MG63 (cell line): ENCODE measurements around the gene PTPRG. TPM values are rescaled to one million over a fixed set of nuclear protein-coding genes. Genes with fewer than 3 reads are reported as not detected.
"Not testable (repeated sequence)": the region's sequence is repeated elsewhere in the genome, so short reads cannot be mapped to it uniquely, and the experiment has no call there.

Experiments
- DNase-seq: peaks from one replicate; pipeline ENCODE4 v3.0.0-alpha.2; 2020
- H3K27me3 ChIP-seq: fragments of 250-450 bp; sonication (Bioruptor Pico); 2 replicates; pipeline ENCODE4 v1.5.1; 2020; ENCODE audit warnings: mild to moderate bottlenecking, moderate library complexity
- H3K36me3 ChIP-seq: fragments of 250-450 bp; sonication (Bioruptor Pico); 2 replicates; pipeline ENCODE4 v1.5.1; 2020; ENCODE audit warnings: mild to moderate bottlenecking, moderate library complexity
- H3K4me3 ChIP-seq: fragments of 250-450 bp; sonication (Bioruptor Pico); 2 replicates; pipeline ENCODE4 v1.5.1; 2020; ENCODE audit warnings: mild to moderate bottlenecking, moderate library complexity
- H3K9me3 ChIP-seq: fragments of 250-450 bp; sonication (Bioruptor Pico); 2 replicates; pipeline ENCODE4 v1.5.1; 2020; ENCODE audit warnings: mild to moderate bottlenecking, moderate library complexity
- total RNA-seq: library from RNA; depleted of rRNA; stranded (reverse); fragments of >200 nt; shearing (Covaris generic); gene quantifications from 2 replicates; pipeline ENCODE4 v1.2.3, GENCODE V29; 2014; ENCODE audit warnings: low replicate concordance

PTPRG gene
- total RNA-seq, 1 experiment from 2014 or later: 3.1 TPM

DNA sequence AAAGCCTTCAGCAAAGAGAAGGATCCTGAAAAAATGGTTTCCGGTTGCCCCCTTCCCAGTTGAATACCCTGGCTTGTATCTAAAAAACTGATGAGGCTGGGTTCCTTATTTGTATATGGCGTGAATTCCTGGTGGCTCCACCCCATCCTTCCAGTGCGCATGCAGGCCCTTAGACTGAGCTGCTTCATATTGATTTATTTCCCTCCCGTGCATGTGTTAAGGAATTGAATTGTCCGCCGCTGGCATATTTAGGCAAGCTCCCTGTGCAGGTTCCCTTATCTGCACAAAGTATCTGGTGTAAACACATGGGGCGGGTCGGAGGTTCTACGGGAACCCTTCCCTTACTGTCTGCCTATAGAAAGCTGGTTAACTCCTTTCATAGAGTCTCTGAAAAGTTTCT is 449.6 kb downstream of the PTPRG start:
- H3K4me3 ChIP-seq: no peak overlapping the region
- H3K36me3 ChIP-seq: no peaks in the 10 kb centered on the region
- H3K9me3 ChIP-seq: no peaks in the 10 kb centered on the region
- DNase-seq: no peak
- H3K27me3 ChIP-seq: no peaks in the 10 kb centered on the region

DNA sequence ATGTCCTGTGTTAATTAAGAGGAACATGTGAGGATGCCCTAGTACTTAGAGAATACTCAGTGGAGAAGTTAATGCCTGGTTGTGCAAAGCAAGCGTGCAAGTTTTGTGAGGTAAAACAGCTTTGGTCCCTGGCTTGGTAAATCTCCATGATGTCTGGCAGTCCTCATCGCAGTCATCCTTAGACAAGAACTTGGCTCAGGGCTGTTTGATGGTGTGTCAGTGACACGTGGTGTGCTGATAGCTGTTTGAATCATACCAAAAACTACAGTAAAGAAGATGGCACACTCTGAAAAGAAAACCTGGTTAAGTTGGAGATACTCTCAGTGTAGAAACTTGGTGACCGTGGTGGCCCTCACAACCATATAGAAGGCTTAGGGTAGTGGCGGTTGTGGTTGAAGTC is 450.3 kb downstream of the PTPRG start:
- H3K9me3 ChIP-seq: no peaks in the 10 kb centered on the region
- H3K36me3 ChIP-seq: no peaks in the 10 kb centered on the region
- no peak overlapping the region for H3K4me3 ChIP-seq
- DNase-seq: no peak
- H3K27me3 ChIP-seq: no peaks in the 10 kb centered on the region

DNA sequence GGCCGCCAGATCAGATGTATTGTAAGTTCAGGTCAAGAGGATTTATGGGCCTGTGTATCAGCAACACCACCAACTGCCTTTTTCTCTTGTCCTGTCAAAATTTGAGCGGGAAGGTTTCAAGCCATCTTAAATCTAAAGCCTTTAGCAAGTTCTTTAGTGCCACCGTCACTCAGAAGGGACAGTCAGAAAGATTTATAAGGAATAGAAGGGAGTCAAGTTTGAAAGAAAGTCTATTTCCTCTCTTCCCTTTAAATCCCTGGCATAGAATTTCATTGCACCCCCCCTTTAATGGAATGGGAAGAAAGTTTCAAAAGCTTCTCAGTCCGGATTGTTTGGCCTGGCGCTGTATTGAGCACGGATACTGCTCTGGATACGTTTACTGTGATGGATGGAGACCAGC is 452.6 kb downstream of the PTPRG start:
- H3K36me3 ChIP-seq: no peaks in the 10 kb centered on the region

DNA sequence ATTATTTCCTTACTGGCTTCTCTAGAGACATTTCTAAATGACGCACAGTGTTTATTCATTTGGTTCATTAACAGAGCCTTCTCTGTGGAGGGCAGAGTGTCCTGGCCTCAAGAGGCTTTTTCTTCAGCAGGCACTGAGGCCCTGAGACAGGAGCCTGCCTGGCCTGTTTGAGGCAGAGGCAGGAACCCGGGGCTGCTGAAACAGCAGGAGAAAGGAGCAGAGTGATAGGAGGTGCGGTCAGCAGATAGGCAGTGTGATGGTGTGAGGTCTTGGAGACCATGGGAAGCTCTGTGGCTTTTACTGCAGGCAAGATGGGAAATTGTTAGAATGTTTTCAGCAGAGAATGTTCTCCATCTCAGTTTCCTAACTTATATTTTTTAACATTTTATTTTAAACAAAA is 453.7 kb downstream of the PTPRG start:
- no peaks in the 10 kb centered on the region for H3K27me3 ChIP-seq
- no peak for DNase-seq
- H3K9me3 ChIP-seq: no peaks in the 10 kb centered on the region
- no peaks in the 10 kb centered on the region for H3K36me3 ChIP-seq
- no peak overlapping the region for H3K4me3 ChIP-seq

More for the DNA sequence above, 452.6 kb downstream of the PTPRG start:
- DNase-seq: no peak
- Histone ChIP-seq H3K4me3 (no peak overlapping the region), H3K27me3 (no peaks in the 10 kb centered on the region), H3K9me3 (no peaks in the 10 kb centered on the region)

- Histone ChIP-seq H3K4me3 (no peak overlapping the region), H3K9me3 (no peaks in the 10 kb centered on the region), H3K27me3 (no peaks in the 10 kb centered on the region), H3K36me3 (no peaks in the 10 kb centered on the region)
- no peak for DNase-seq
Measured at GRCh38 chr3:62019906-62020305, 458.5 kb downstream of the PTPRG start.

GRCh38 chr3:62020706-62021105 is 459.3 kb downstream of the PTPRG start:
- no peak for DNase-seq
- Histone ChIP-seq H3K4me3 (no peak overlapping the region), H3K36me3 (no peaks in the 10 kb centered on the region), H3K27me3 (no peaks in the 10 kb centered on the region), H3K9me3 (no peaks in the 10 kb centered on the region)

GRCh38 chr3:62022312-62022711 is 460.9 kb downstream of the PTPRG start:
- no peaks in the 10 kb centered on the region for H3K9me3 ChIP-seq
- no peaks in the 10 kb centered on the region for H3K27me3 ChIP-seq
- no peaks in the 10 kb centered on the region for H3K36me3 ChIP-seq
- no peak overlapping the region for H3K4me3 ChIP-seq
- no peak for DNase-seq

GRCh38 chr3:62024882-62025281 is 463.5 kb downstream of the PTPRG start:
- DNase-seq: no peak
- H3K36me3 ChIP-seq: no peaks in the 10 kb centered on the region
- no peaks in the 10 kb centered on the region for H3K9me3 ChIP-seq
- no peaks in the 10 kb centered on the region for H3K27me3 ChIP-seq
- no peak overlapping the region for H3K4me3 ChIP-seq

GRCh38 chr3:62025913-62026312 is 464.5 kb downstream of the PTPRG start:
- DNase-seq: no peak
- Histone ChIP-seq H3K27me3 (no peaks in the 10 kb centered on the region), H3K4me3 (no peak overlapping the region)

GRCh38 chr3:62027241-62027640 is 465.9 kb downstream of the PTPRG start:
- no peaks in the 10 kb centered on the region for H3K9me3 ChIP-seq
- H3K4me3 ChIP-seq: no peak overlapping the region
- DNase-seq: no peak
- no peaks in the 10 kb centered on the region for H3K27me3 ChIP-seq
- no peaks in the 10 kb centered on the region for H3K36me3 ChIP-seq

More at GRCh38 chr3:62025913-62026312, 464.5 kb downstream of the PTPRG start:
- Histone ChIP-seq H3K9me3 (no peaks in the 10 kb centered on the region), H3K36me3 (no peaks in the 10 kb centered on the region)

DNA sequence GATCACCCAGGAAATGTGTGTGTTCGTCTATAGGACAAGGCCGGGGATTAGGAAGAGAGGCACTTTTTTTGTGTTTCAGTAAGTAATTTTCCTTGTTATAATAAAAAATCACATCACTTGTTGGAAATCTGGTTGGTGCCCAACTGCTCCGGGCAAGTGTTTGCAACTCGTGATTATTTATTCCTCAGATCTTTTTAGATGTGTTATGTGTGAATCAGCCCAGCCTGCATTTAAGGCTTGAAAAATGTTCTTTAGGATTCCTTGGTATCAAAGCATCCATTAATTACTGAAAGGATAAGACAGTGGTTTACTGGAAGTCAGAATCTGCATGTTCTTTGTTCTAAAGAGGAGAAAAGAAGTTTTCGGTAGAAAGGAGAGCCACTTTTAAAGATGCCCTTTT is 466.4 kb downstream of the PTPRG start:
- Histone ChIP-seq H3K27me3 (no peaks in the 10 kb centered on the region), H3K36me3 (no peaks in the 10 kb centered on the region), H3K4me3 (no peak overlapping the region), H3K9me3 (no peaks in the 10 kb centered on the region)
- peak; percentile 10 for DNase-seq

GRCh38 chr3:62028236-62028635 is 466.9 kb downstream of the PTPRG start:
- DNase-seq: no peak
- H3K4me3 ChIP-seq: no peak overlapping the region
- H3K36me3 ChIP-seq: no peaks in the 10 kb centered on the region
- no peaks in the 10 kb centered on the region for H3K27me3 ChIP-seq
- H3K9me3 ChIP-seq: no peaks in the 10 kb centered on the region

DNA sequence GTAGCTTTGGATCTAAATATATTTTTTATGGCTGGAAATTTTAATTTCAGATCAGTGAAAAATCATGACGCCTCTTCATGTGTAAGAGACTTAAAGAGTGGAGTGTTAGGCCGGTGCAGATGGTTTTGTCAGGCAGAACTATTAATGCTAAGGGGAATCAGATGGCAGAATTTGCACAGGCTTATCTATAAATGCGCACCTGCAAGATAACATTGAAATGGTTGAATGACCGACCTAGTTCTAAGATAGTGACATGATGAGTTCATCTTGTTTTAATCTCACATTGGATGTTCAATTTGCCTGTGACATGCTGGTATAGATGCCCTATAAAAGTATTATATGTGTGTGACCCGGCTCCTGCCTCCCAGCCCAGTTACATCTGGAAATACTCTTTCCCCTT is 471.4 kb downstream of the PTPRG start:
- H3K9me3 ChIP-seq: no peaks in the 10 kb centered on the region
- DNase-seq: no peak
- H3K27me3 ChIP-seq: no peaks in the 10 kb centered on the region
- H3K4me3 ChIP-seq: no peak overlapping the region
- no peaks in the 10 kb centered on the region for H3K36me3 ChIP-seq

GRCh38 chr3:62035402-62036057 is 474.2 kb downstream of the PTPRG start:
- no peaks in the 10 kb centered on the region for H3K36me3 ChIP-seq
- H3K9me3 ChIP-seq: no peaks in the 10 kb centered on the region
- no peaks in the 10 kb centered on the region for H3K27me3 ChIP-seq
- DNase-seq: no peak
- no peak overlapping the region for H3K4me3 ChIP-seq

DNA sequence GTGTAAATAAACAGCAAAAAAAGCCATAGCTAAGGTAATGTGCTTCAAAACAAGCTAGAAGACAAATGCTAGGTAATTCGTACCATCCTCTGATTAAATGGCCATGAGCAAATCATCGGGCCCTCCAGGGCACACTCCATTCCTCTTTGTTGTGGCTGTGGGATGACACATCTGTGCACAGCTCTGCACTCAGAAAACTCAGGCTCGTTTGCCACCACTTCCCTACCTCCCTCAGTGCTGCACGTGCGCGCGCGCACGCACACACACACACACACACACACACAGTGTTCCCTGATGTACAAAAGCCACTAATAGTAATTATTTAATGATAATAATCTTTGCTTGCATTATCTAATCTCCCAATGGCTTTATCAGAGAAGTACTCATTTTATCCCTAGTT is 475.4 kb downstream of the PTPRG start:
- Histone ChIP-seq H3K27me3 (no peaks in the 10 kb centered on the region), H3K36me3 (no peaks in the 10 kb centered on the region), H3K9me3 (no peaks in the 10 kb centered on the region), H3K4me3 (no peak overlapping the region)
- no peak for DNase-seq

DNA sequence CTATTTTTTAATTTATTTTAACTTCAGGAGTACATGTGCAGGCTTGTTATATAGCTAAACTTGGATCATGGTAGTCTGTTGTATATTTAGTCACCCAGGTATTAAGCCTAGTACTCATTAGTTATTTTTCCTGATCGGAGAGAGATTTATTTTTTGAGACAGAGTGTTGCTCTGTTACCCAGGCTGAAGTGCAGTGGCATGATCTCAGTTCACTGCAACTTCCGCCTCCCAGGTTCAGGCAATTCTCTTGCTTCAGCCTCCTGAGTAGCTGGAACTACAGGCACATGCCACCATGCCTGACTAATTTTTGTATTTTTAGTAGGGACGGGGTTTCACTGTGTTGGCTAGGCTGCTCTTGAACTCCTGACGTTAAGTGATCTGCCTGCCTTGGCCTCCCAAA is 477.4 kb downstream of the PTPRG start:
- H3K4me3 ChIP-seq, H3K36me3 ChIP-seq, H3K27me3 ChIP-seq, DNase-seq, H3K9me3 ChIP-seq: not testable (repeated sequence)

DNA sequence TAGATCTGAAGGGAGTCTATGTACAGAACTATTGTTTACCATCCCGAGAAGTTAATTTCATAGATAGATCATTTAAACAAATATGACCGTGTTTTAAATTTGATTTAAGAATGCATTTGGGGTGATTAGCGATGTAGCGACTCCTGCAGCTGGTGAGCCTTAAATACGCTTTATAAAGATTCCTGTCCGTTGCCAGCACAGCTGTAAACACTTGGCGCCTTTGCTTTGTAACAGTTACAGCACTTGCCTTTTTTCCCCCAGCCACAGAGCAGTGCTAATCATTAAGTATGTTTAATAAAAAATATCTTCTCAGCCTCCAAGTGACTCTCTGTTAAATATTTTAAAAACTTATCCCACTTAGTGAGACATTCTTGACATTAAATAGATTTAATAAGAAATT is 478.2 kb downstream of the PTPRG start:
- Histone ChIP-seq H3K4me3 (no peak overlapping the region), H3K27me3 (no peaks in the 10 kb centered on the region), H3K9me3 (no peaks in the 10 kb centered on the region), H3K36me3 (no peaks in the 10 kb centered on the region)
- no peak for DNase-seq

DNA sequence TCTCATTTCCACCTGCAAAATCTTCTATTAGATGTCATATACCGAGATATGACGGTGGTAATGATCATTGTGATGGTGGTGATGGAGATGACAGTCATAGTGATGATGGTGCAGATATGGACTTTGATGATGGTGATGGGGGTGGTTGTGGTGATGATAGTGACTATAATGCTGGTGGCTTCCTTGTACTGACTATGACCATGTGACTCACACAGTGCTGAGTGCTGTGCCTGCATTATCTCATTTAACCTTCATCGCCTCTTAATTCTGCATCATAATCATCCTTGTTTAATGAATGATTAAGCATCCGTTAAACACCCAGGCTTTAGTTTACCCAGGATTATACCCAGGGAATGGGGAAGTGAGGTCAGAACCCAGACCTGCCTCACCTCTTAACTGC is 480.3 kb downstream of the PTPRG start:
- Histone ChIP-seq H3K9me3 (no peaks in the 10 kb centered on the region), H3K4me3 (no peak overlapping the region), H3K27me3 (no peaks in the 10 kb centered on the region), H3K36me3 (no peaks in the 10 kb centered on the region)
- no peak for DNase-seq
